ENCODE data around the gene CCDC71L.

Gene CCDC71L

DNA sequence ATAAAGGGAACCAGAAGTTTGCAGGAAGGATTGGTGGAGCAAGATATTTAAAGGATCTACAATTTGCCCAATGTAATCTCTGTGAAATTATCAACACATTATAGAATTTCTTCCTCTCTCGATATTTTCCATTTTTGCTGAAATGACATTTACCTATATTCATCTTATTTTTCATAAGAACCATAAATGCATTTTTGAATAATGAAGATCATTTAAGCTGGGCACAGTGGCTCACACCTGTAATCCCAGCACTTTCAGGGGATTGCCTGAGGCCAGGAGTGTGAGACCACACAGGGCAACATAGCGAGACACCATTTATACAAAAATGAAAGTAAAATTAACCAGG lies 37.7 kb downstream of the CCDC71L start:
- Histone ChIP-seq H3K36me3 (ENCODE audit: low read length) (no peaks in the 10 kb centered on the region), H4K20me1 (ENCODE audit: low read depth, low read length) (no peaks in the 10 kb centered on the region), H3K4me3 (ENCODE audit: insufficient read depth, low read length, poor library complexity, severe bottlenecking) (no peak overlapping the region), H3K9me3 (ENCODE audit: insufficient read depth, low read length) (0 out of 2 replicates have a peak, but pooled peaks cover 8% of the 10 kb centered on the region), H3K9me2 (replicated peaks; ENCODE audit: insufficient read depth, low read length) (0 out of 2 replicates have a peak, but pooled peaks cover 6% of the 10 kb centered on the region), H2AFZ (ENCODE audit: low read depth, low read length, severe bottlenecking) (no peak overlapping the region), H3K79me2 (ENCODE audit: insufficient read depth, low read length) (no peaks in the 10 kb centered on the region), H3F3A (ENCODE audit: insufficient read depth) (no peaks in the 10 kb centered on the region), H3K27me3 (ENCODE audit: low read length) (no peaks in the 10 kb centered on the region), H3K27ac (ENCODE audit: low read depth, low read length) (no peak overlapping the region), H3K9ac (ENCODE audit: low read length) (no peak overlapping the region), H3K4me2 (ENCODE audit: low read depth, low read length, poor library complexity, severe bottlenecking) (no peak overlapping the region)
- TF ChIP-seq CTCF (IDR thresholded peaks at IDR 0.05; ENCODE audit: insufficient read depth, low read length, poor library complexity, severe bottlenecking) (no peak), EZH2phosphoT487 (conservative IDR thresholded peaks at IDR 0.05; ENCODE audit: low read length) (no peak)

DNA sequence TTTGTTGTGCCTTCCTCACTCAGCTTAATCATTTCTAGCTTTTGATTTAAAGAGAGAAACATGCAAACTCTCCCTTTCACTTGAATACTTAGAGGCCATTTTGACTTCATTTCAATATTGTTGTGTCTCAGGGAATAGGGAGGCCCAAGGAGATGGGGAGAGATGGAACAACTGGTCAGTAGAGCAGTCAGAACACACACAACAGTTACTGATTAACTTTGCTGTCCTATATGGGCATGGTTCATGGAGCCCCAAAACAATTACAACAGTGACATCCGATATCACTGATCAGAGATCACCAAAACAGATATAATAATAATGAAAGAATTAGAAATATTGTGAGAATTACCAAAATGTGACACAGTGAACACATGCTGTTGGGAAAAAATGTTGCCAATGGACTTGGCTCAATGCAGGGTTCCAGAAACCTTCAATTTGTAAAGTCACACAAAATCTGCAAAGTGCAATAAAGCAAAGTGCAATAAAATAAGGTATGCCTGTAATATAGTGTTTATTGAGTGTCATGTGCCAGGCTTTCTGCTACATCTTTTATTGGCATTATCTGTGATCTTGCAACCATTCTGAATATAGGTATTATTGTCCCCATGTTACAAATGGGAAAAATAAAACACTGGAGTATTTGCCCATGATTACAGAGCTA lies 38.2 kb downstream of the CCDC71L start:
- H3K9ac ChIP-seq (ENCODE audit: low read length): no peak overlapping the region
- H4K20me1 ChIP-seq (ENCODE audit: low read depth, low read length): no peaks in the 10 kb centered on the region
- no peak overlapping the region for H3K4me3 ChIP-seq (ENCODE audit: insufficient read depth, low read length, poor library complexity, severe bottlenecking)
- H3K79me2 ChIP-seq (ENCODE audit: insufficient read depth, low read length): no peaks in the 10 kb centered on the region
- no peak overlapping the region for H2AFZ ChIP-seq (ENCODE audit: low read depth, low read length, severe bottlenecking)
- TF ChIP-seq EZH2phosphoT487 (conservative IDR thresholded peaks at IDR 0.05; ENCODE audit: low read length) (no peak), CTCF (IDR thresholded peaks at IDR 0.05; ENCODE audit: insufficient read depth, low read length, poor library complexity, severe bottlenecking) (no peak)
- 0 out of 2 replicates have a peak, but pooled peaks cover 6% of the 10 kb centered on the region for H3K9me2 ChIP-seq (replicated peaks; ENCODE audit: insufficient read depth, low read length)
- no peaks in the 10 kb centered on the region for H3K27me3 ChIP-seq (ENCODE audit: low read length)
- 0 out of 2 replicates have a peak, but pooled peaks cover 8% of the 10 kb centered on the region for H3K9me3 ChIP-seq (ENCODE audit: insufficient read depth, low read length)
- no peaks in the 10 kb centered on the region for H3F3A ChIP-seq (ENCODE audit: insufficient read depth)
- H3K27ac ChIP-seq (ENCODE audit: low read depth, low read length): no peak overlapping the region
- H3K36me3 ChIP-seq (ENCODE audit: low read length): no peaks in the 10 kb centered on the region
- H3K4me2 ChIP-seq (ENCODE audit: low read depth, low read length, poor library complexity, severe bottlenecking): no peak overlapping the region

DNA sequence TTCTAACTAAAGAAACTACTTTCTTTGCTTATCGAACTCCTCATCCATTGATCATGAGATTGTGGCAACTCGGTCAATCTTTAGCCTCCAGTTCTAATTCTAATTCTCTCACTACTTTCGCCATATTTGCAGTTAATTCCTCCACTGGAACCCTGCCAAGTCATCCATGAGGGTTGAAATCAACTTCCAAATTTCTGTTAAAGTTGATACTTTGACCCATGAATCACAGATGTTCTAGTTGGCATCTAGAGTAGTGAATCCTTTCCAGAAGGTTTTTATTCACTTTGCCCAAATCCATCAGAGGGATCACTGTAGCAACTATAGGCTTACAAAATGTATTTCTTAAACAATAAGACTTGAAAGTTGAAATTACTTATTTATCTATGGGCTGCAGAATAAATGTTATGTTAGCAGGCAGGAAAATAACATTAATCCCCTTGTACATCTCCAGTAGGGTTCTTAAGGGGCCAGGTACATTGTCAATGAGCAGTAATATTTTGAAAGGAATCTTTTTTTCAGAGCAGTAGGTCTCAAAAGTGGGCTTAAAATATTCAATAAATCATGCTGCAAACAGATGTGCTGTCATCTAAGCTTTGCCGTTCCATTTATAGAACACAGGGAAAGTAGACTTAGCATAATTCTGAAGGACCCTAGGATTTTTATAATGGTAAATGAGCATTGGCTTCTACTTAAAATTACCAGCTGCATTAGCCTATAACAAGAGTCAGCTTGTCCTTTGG lies 39.4 kb downstream of the CCDC71L start:
- Histone ChIP-seq H3K9me3 (ENCODE audit: insufficient read depth, low read length) (0 out of 2 replicates have a peak, but pooled peaks cover 8% of the 10 kb centered on the region), H3K36me3 (ENCODE audit: low read length) (no peaks in the 10 kb centered on the region), H2AFZ (ENCODE audit: low read depth, low read length, severe bottlenecking) (no peak overlapping the region), H3K27me3 (ENCODE audit: low read length) (no peaks in the 10 kb centered on the region), H3K9ac (ENCODE audit: low read length) (no peak overlapping the region), H3K79me2 (ENCODE audit: insufficient read depth, low read length) (no peaks in the 10 kb centered on the region), H4K20me1 (ENCODE audit: low read depth, low read length) (no peaks in the 10 kb centered on the region), H3K27ac (ENCODE audit: low read depth, low read length) (no peak overlapping the region), H3K4me2 (ENCODE audit: low read depth, low read length, poor library complexity, severe bottlenecking) (no peak overlapping the region), H3K9me2 (replicated peaks; ENCODE audit: insufficient read depth, low read length) (0 out of 2 replicates have a peak, but pooled peaks cover 6% of the 10 kb centered on the region), H3F3A (ENCODE audit: insufficient read depth) (no peaks in the 10 kb centered on the region), H3K4me3 (ENCODE audit: insufficient read depth, low read length, poor library complexity, severe bottlenecking) (no peak overlapping the region)
- TF ChIP-seq CTCF (IDR thresholded peaks at IDR 0.05; ENCODE audit: insufficient read depth, low read length, poor library complexity, severe bottlenecking): no peak
